ENCODE results near the gene CCDC60. TPM values are rescaled to one million over a fixed set of nuclear protein-coding genes. Genes with fewer than 3 reads are reported as not detected.

The CCDC60 gene
- total RNA-seq, 1 donor from 2014 or later = not detected

- TF ChIP-seq, protein P1, sequence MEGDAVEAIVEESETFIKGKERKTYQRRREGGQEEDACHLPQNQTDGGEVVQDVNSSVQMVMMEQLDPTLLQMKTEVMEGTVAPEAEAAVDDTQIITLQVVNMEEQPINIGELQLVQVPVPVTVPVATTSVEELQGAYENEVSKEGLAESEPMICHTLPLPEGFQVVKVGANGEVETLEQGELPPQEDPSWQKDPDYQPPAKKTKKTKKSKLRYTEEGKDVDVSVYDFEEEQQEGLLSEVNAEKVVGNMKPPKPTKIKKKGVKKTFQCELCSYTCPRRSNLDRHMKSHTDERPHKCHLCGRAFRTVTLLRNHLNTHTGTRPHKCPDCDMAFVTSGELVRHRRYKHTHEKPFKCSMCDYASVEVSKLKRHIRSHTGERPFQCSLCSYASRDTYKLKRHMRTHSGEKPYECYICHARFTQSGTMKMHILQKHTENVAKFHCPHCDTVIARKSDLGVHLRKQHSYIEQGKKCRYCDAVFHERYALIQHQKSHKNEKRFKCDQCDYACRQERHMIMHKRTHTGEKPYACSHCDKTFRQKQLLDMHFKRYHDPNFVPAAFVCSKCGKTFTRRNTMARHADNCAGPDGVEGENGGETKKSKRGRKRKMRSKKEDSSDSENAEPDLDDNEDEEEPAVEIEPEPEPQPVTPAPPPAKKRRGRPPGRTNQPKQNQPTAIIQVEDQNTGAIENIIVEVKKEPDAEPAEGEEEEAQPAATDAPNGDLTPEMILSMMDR (IDR thresholded peaks at IDR 0.05) = no peak
- H3K9me3 Mint-ChIP-seq (ENCODE audit: low read depth) = no peaks in the 10 kb centered on the region
- H3K4me1 Mint-ChIP-seq (ENCODE audit: low read depth) = no peaks in the 10 kb centered on the region
These were observed 39.1 kb downstream of the CCDC60 start for GRCh38 chr12:119373666-119374065.

DNA sequence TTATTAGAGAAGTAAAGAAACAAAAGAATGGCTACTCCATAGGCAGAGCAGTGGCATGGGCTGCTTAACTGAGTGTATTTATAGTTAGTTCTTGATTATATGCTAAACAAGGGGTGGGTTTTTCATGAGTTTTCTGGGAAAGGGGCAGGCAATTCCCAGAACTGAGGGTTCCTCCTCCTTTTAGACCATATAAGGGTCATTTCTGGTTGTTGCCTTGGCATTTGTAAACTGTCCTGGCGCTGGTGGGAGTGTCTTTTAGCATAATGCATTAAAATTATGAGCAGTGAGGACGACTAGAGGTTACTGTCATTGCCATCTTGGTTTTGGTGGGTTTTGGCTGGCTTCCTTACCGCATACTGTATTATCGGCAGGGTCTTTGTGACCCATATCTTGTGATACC, 40.1 kb downstream of the CCDC60 start:
- no peak for DNase-seq (ENCODE audit: low spot score)
- no peak overlapping the region for H3K4me3 Mint-ChIP-seq (ENCODE audit: unreplicated experiment)
- H3K9me3 Mint-ChIP-seq (ENCODE audit: low read depth) = peaks cover 3% of the 10 kb centered on the region
- H3K27me3 Mint-ChIP-seq (ENCODE audit: low read depth) = no peaks in the 10 kb centered on the region
- no peaks in the 10 kb centered on the region for H3K36me3 Mint-ChIP-seq (ENCODE audit: low read depth)
- H3K4me1 Mint-ChIP-seq (ENCODE audit: low read depth) = no peaks in the 10 kb centered on the region
- H3K27ac Mint-ChIP-seq (ENCODE audit: unreplicated experiment) = no peak overlapping the region
- TF ChIP-seq, protein P1 (IDR thresholded peaks at IDR 0.05) = no peak

More at GRCh38 chr12:119373666-119374065, 39.1 kb downstream of the CCDC60 start:
- no peaks in the 10 kb centered on the region for H3K36me3 Mint-ChIP-seq (ENCODE audit: low read depth)
- no peak overlapping the region for H3K27ac Mint-ChIP-seq (ENCODE audit: unreplicated experiment)
- H3K4me3 Mint-ChIP-seq (ENCODE audit: unreplicated experiment) = no peak overlapping the region
- no peaks in the 10 kb centered on the region for H3K27me3 Mint-ChIP-seq (ENCODE audit: low read depth)
- no peak for DNase-seq (ENCODE audit: low spot score)

DNA sequence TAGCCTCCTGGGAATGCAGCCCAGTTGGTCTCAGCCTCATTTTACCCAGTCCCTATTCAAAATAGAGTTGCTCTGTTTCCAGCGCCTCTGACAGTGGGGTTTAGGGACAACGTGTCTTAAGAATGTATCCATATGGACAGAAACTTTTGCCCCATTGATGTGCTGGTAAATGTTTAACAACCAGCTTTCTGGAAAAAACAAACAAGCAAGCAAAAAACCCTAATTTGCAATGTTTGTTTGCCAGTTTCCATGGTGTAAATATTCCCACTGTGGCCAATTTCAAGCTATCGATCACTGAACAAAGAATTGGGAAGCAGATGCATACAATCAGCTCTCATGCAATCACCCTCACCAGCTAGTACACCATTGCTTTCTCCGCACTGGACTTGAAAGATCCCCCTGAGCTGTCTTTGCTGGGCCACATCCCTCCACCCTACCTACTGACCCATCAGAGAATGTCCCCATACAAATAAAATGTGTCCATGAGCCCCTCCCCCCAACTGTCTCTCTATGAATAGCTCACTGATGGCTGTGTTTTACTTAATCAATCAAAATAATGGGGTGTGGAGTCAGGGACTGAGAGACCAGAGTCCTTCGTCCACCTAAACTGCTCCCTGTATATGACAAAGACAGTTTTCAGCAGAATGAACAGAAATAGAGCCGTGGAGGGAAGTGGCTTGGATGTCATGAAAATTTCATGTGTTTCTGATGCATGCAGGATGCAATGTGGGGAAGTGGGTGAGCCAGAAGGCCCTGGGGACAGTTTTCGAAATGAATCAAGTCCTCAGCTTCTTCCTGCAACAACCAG, 40.8 kb downstream of the CCDC60 start:
- no peaks in the 10 kb centered on the region for H3K27me3 Mint-ChIP-seq (ENCODE audit: low read depth)
- H3K4me1 Mint-ChIP-seq (ENCODE audit: low read depth) = no peaks in the 10 kb centered on the region
- H3K4me3 Mint-ChIP-seq (ENCODE audit: unreplicated experiment) = no peak overlapping the region
- no peaks in the 10 kb centered on the region for H3K36me3 Mint-ChIP-seq (ENCODE audit: low read depth)
- TF ChIP-seq, protein P1 (IDR thresholded peaks at IDR 0.05) = no peak
- H3K9me3 Mint-ChIP-seq (ENCODE audit: low read depth) = peaks cover 8% of the 10 kb centered on the region
- H3K27ac Mint-ChIP-seq (ENCODE audit: unreplicated experiment) = no peak overlapping the region
- DNase-seq (ENCODE audit: low spot score) = no peak

- H3K36me3 Mint-ChIP-seq (ENCODE audit: low read depth) = no peaks in the 10 kb centered on the region
- TF ChIP-seq, protein P1 (IDR thresholded peaks at IDR 0.05) = no peak
- peaks cover 10% of the 10 kb centered on the region for H3K9me3 Mint-ChIP-seq (ENCODE audit: low read depth)
- H3K4me3 Mint-ChIP-seq (ENCODE audit: unreplicated experiment) = no peak overlapping the region
- no peaks in the 10 kb centered on the region for H3K27me3 Mint-ChIP-seq (ENCODE audit: low read depth)
- H3K27ac Mint-ChIP-seq (ENCODE audit: unreplicated experiment) = no peak overlapping the region
- H3K4me1 Mint-ChIP-seq (ENCODE audit: low read depth) = no peaks in the 10 kb centered on the region
- no peak for DNase-seq (ENCODE audit: low spot score)
These were observed 41.3 kb downstream of the CCDC60 start for GRCh38 chr12:119375883-119376190.

- Mint-ChIP-seq H3K4me1 (ENCODE audit: low read depth) (no peaks in the 10 kb centered on the region), H3K9me3 (ENCODE audit: low read depth) (peaks cover 22% of the 10 kb centered on the region), H3K36me3 (ENCODE audit: low read depth) (no peaks in the 10 kb centered on the region), H3K27ac (ENCODE audit: unreplicated experiment) (no peak overlapping the region), H3K27me3 (ENCODE audit: low read depth) (no peaks in the 10 kb centered on the region), H3K4me3 (ENCODE audit: unreplicated experiment) (no peak overlapping the region)
- TF ChIP-seq, protein P1 (IDR thresholded peaks at IDR 0.05) = no peak
- no peak for DNase-seq (ENCODE audit: low spot score)
These were observed 44.4 kb downstream of the CCDC60 start for GRCh38 chr12:119378903-119379302.
